Thyroid gland (tissue), 4 donors: ENCODE results near the gene SAP30BP. TPM values are rescaled to one million over a fixed set of nuclear protein-coding genes. Genes with fewer than 3 reads are reported as not detected.

Experiments used
- DNase-seq, 2 donors: peaks; one replicate each; pipeline ENCODE4 v3.0.0-alpha.2; 2019
- H3K27ac ChIP-seq, 3 donors: fragments of 200-600 bp; sonication (generic); 1 replicate in 2 of 3; 2 replicates in 1 of 3; pipeline ENCODE4 v1.5.1; 2016 to 2019; ENCODE audit warnings: mild to moderate bottlenecking in 1 of 3, moderate library complexity in 1 of 3
- H3K27me3 ChIP-seq: fragments of 200-600 bp; sonication (generic); one replicate; pipeline ENCODE4 v1.5.1; 2019
- H3K36me3 ChIP-seq, 2 donors: fragments of 200-600 bp; sonication (generic); one replicate each; pipeline ENCODE4 v1.5.1; 2016 to 2019
- H3K4me1 ChIP-seq, 2 donors: fragments of 200-600 bp; sonication (generic); one replicate each; pipeline ENCODE4 v1.5.1; 2017 to 2019
- H3K4me3 ChIP-seq, 3 donors: fragments of 200-600 bp; sonication (generic); replicated peaks in 1 of 3; 1 replicate in 2 of 3; 2 replicates in 1 of 3; pipeline ENCODE4 v1.5.1; 2016; ENCODE audit warnings: mild to moderate bottlenecking in 1 of 3
- H3K9me3 ChIP-seq: fragments of 200-600 bp; sonication (generic); one replicate; pipeline ENCODE4 v1.5.1; 2017
- POLR2A ChIP-seq, 2 donors: fragments of 450-650 bp; IDR thresholded peaks; one replicate each; pipeline ENCODE4 v1.6.1; 2017; ENCODE audit warnings: antibody characterized with exemption in 2 of 2, mild to moderate bottlenecking in 2 of 2, moderate library complexity in 1 of 2
- WGBS, 2 donors: methylation state at CpG; one replicate each; pipeline ENCODE4 v1.1.5; 2017; 5-methylcytosine and 5-hydroxymethylcytosine counted together
- intact Hi-C: fragments of 100-400 bp; cut with DNase I; formaldehyde crosslinking; loops from one replicate; pipeline ENCODE4 v1.15.1; 2023
- total RNA-seq, 4 donors: library from RNA; depleted of rRNA; stranded (reverse); fragments of >200 nt; gene quantifications; one replicate each; pipeline ENCODE4 v1.2.3, GENCODE V29; 2016
- TF ChIP-seq, protein P1 (sequence below), 6 experiments: fragments of 200-600 bp in 3 of 6; fragments of 450-650 bp in 3 of 6; sonication (generic) in 3 of 6; IDR thresholded peaks; one replicate each; pipeline ENCODE4 v1.5.1; 2016 to 2019; ENCODE audit warnings: antibody characterized with exemption in 6 of 6, mild to moderate bottlenecking in 2 of 6, inconsistent platforms in 1 of 6, moderate library complexity in 1 of 6

The SAP30BP gene
- total RNA-seq, 4 donors from 2014 or later: 52.5 to 83.6 (median 72.7) TPM

DNA sequence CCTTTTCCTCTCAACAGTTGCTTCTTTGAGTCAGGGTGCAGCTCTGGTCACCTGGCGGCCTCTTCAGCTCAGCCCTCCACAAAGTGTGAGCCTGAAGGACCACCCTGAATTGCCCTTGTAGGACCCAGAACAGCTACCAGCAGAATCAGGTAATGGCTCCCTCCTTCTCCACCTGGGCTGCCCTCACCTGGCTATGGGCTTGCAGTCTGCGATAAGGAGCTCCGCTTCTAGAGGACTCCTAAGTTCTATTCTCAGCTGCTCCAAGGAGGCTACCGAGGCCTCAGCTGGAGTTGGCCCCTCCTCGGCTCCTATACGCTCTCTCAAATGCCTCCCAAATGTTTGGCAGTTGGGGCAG is 20.5 kb upstream of the SAP30BP start:
- TF ChIP-seq, protein P1, sequence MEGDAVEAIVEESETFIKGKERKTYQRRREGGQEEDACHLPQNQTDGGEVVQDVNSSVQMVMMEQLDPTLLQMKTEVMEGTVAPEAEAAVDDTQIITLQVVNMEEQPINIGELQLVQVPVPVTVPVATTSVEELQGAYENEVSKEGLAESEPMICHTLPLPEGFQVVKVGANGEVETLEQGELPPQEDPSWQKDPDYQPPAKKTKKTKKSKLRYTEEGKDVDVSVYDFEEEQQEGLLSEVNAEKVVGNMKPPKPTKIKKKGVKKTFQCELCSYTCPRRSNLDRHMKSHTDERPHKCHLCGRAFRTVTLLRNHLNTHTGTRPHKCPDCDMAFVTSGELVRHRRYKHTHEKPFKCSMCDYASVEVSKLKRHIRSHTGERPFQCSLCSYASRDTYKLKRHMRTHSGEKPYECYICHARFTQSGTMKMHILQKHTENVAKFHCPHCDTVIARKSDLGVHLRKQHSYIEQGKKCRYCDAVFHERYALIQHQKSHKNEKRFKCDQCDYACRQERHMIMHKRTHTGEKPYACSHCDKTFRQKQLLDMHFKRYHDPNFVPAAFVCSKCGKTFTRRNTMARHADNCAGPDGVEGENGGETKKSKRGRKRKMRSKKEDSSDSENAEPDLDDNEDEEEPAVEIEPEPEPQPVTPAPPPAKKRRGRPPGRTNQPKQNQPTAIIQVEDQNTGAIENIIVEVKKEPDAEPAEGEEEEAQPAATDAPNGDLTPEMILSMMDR (IDR thresholded peaks at IDR 0.05): no peak
- no peak for TF ChIP-seq POLR2A (IDR thresholded peaks at IDR 0.05)
- Histone ChIP-seq H3K4me3 (no peak overlapping the region), H3K27ac (peak overlapping the region in 1 of 3 donors; percentile 97), H3K9me3 (no peaks in the 10 kb centered on the region), H3K4me1 (peaks cover 36 to 46% of the 10 kb centered on the region in 2 donors), H3K36me3 (peaks cover 11 to 17% of the 10 kb centered on the region in 2 donors), H3K27me3 (no peaks in the 10 kb centered on the region)
- no peak for DNase-seq
- intact Hi-C loops: no loop called here
- 96 to 100% methylated on average over 6 of the region's 6 CpGs for WGBS, 2 donors

GRCh38 chr17:75647061-75647460 is 20.1 kb upstream of the SAP30BP start:
- peak overlapping the region in 1 of 3 donors; percentile 97 for H3K27ac ChIP-seq
- no peak for DNase-seq
- no peaks in the 10 kb centered on the region for H3K9me3 ChIP-seq
- H3K4me3 ChIP-seq: no peak overlapping the region
- no peaks in the 10 kb centered on the region for H3K27me3 ChIP-seq
- peaks cover 12 to 17% of the 10 kb centered on the region in 2 donors for H3K36me3 ChIP-seq
- 92 to 100% methylated on average over 4 to 7 of the region's 7 CpGs for WGBS, 2 donors
- no peak for TF ChIP-seq POLR2A (IDR thresholded peaks at IDR 0.05)
- TF ChIP-seq, protein P1 (IDR thresholded peaks at IDR 0.05): no peak
- H3K4me1 ChIP-seq: peaks cover 32 to 41% of the 10 kb centered on the region in 2 donors
- intact Hi-C loops: no loop called here

- DNase-seq: no peak
- no peaks in the 10 kb centered on the region for H3K9me3 ChIP-seq
- no peaks in the 10 kb centered on the region for H3K27me3 ChIP-seq
- WGBS, 2 donors: 95 to 98% methylated on average over 7 of the region's 7 CpGs
- H3K4me3 ChIP-seq: no peak overlapping the region
- peaks cover 24 to 33% of the 10 kb centered on the region in 2 donors for H3K4me1 ChIP-seq
- no peak for TF ChIP-seq POLR2A (IDR thresholded peaks at IDR 0.05)
- TF ChIP-seq, protein P1 (IDR thresholded peaks at IDR 0.05): no peak
- peaks cover 15 to 17% of the 10 kb centered on the region in 2 donors for H3K36me3 ChIP-seq
- peak overlapping the region in 1 of 3 donors; percentile 97 for H3K27ac ChIP-seq
- intact Hi-C loops: no loop called here
Observed at GRCh38 chr17:75647921-75648320, 19.2 kb upstream of the SAP30BP start.

GRCh38 chr17:75649687-75650086 is 17.5 kb upstream of the SAP30BP start:
- TF ChIP-seq POLR2A (IDR thresholded peaks at IDR 0.05): no peak
- TF ChIP-seq, protein P1 (IDR thresholded peaks at IDR 0.05): no peak
- no peaks in the 10 kb centered on the region for H3K9me3 ChIP-seq
- H3K4me1 ChIP-seq: peaks cover 13 to 16% of the 10 kb centered on the region in 2 donors
- intact Hi-C loops: no loop called here
- no peak overlapping the region for H3K27ac ChIP-seq
- 96 to 99% methylated on average over 4 to 6 of the region's 6 CpGs for WGBS, 2 donors
- no peak overlapping the region for H3K4me3 ChIP-seq
- H3K36me3 ChIP-seq: peaks cover 15 to 17% of the 10 kb centered on the region in 2 donors
- H3K27me3 ChIP-seq: no peaks in the 10 kb centered on the region
- DNase-seq: no peak

DNA sequence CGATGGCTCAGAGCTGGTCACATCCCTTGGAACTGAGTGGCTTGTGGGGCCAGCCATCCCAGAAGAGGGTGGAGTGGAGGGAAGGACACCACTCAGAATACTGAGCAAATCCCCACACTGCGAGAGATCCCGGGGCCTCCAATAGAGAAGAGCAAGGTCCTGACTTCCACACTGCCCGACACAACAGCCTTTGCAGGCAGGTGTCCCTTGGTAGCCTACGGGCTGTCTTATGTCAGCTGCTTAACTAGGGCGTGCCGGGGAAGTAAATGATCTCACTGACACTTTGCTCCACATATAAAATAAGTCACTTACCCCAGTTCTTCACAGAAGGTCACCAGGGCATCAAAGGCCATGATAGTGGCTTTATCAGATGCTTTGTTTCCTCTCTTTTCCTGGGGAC is 16.3 kb upstream of the SAP30BP start:
- Histone ChIP-seq H3K4me1 (peaks cover 1 to 4% of the 10 kb centered on the region in 2 donors), H3K9me3 (no peaks in the 10 kb centered on the region), H3K27me3 (no peaks in the 10 kb centered on the region), H3K36me3 (peaks cover 15 to 17% of the 10 kb centered on the region in 2 donors), H3K27ac (no peak overlapping the region), H3K4me3 (no peak overlapping the region)
- TF ChIP-seq, protein P1 (IDR thresholded peaks at IDR 0.05): no peak
- no peak for TF ChIP-seq POLR2A (IDR thresholded peaks at IDR 0.05)
- WGBS, 2 donors: 96 to 97% methylated on average over 6 to 7 of the region's 7 CpGs
- intact Hi-C loops: no loop called here
- DNase-seq: no peak
